Measurements from ENCODE around the gene PDZD2.

The PDZD2 gene

GRCh38 chr5:31860278-31860677, 221.3 kb downstream of the PDZD2 start:
- no peak overlapping the region for H3K4me2 ChIP-seq (ENCODE audit: low read length)
- no peak overlapping the region for H3K4me3 ChIP-seq (ENCODE audit: low read length)
- no peak overlapping the region for H3K27ac ChIP-seq (ENCODE audit: low read depth, low read length)
- H3K9me2 ChIP-seq (replicated peaks; ENCODE audit: control insufficient read depth, low read length) = no peaks in the 10 kb centered on the region
- H3K9me3 ChIP-seq (ENCODE audit: control insufficient read depth, insufficient read depth, low read length) = peaks cover 8% of the 10 kb centered on the region
- H3K4me1 ChIP-seq (ENCODE audit: control insufficient read depth, low read length) = no peaks in the 10 kb centered on the region
- no peaks in the 10 kb centered on the region for H3K79me2 ChIP-seq (ENCODE audit: control insufficient read depth, low read length)
- TF ChIP-seq CTCF (IDR thresholded peaks at IDR 0.05; ENCODE audit: low read depth, low read length, poor library complexity, severe bottlenecking) (no peak), EZH2phosphoT487 (IDR thresholded peaks at IDR 0.05; ENCODE audit: borderline replicate concordance, low read length) (no peak)
- no peaks in the 10 kb centered on the region for H3F3A ChIP-seq (ENCODE audit: control insufficient read depth, insufficient read depth)
- H3K27me3 ChIP-seq (ENCODE audit: control insufficient read depth, low read length) = peaks cover 9% of the 10 kb centered on the region
- H3K36me3 ChIP-seq (ENCODE audit: control insufficient read depth, low read length) = no peaks in the 10 kb centered on the region
- H4K20me1 ChIP-seq (ENCODE audit: control insufficient read depth, insufficient read depth, low read depth, low read length) = no peaks in the 10 kb centered on the region

DNA sequence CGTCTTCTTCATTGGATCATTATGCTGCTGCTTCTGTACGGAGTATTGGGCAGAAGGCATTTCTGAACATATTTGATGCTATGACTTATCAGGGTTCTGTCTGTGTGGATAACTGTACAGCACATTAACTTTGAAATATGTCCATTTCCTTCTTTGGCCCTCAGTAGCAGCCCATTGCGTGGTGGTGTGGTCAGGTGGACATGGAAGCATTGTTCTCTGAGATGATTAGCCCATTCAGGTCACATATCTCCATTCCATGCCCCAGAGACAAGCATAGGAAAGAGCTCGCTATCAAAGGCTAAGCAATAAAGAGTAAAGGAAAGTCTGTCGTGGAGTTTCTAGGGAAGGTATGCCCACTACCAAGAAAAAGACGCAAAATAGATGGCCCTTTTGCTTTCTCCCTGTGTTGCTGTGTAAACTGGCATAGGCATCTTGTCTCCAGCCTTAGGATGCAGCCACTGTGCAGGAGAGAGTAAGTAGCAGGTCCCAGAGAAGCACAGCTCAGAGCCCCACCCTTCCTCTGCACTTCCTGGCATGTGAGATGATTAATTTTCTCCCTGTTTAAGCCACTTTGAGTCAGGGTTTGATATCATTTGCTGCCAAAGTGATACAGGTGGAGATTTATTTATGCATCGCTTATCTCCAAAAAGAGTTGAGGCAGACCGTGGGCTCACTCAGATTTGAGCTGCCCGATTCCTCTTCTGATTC, 221.9 kb downstream of the PDZD2 start:
- H3F3A ChIP-seq (ENCODE audit: control insufficient read depth, insufficient read depth) = no peaks in the 10 kb centered on the region
- H3K9me3 ChIP-seq (ENCODE audit: control insufficient read depth, insufficient read depth, low read length) = peaks cover 8% of the 10 kb centered on the region
- H3K27ac ChIP-seq (ENCODE audit: low read depth, low read length) = no peak overlapping the region
- no peaks in the 10 kb centered on the region for H3K4me1 ChIP-seq (ENCODE audit: control insufficient read depth, low read length)
- no peaks in the 10 kb centered on the region for H3K79me2 ChIP-seq (ENCODE audit: control insufficient read depth, low read length)
- no peak overlapping the region for H3K4me3 ChIP-seq (ENCODE audit: low read length)
- no peaks in the 10 kb centered on the region for H3K36me3 ChIP-seq (ENCODE audit: control insufficient read depth, low read length)
- TF ChIP-seq EZH2phosphoT487 (IDR thresholded peaks at IDR 0.05; ENCODE audit: borderline replicate concordance, low read length) (no peak), CTCF (IDR thresholded peaks at IDR 0.05; ENCODE audit: low read depth, low read length, poor library complexity, severe bottlenecking) (no peak)
- no peaks in the 10 kb centered on the region for H3K9me2 ChIP-seq (replicated peaks; ENCODE audit: control insufficient read depth, low read length)
- H3K4me2 ChIP-seq (ENCODE audit: low read length) = no peak overlapping the region
- no peaks in the 10 kb centered on the region for H4K20me1 ChIP-seq (ENCODE audit: control insufficient read depth, insufficient read depth, low read depth, low read length)
- H3K27me3 ChIP-seq (ENCODE audit: control insufficient read depth, low read length) = peaks cover 3% of the 10 kb centered on the region

DNA sequence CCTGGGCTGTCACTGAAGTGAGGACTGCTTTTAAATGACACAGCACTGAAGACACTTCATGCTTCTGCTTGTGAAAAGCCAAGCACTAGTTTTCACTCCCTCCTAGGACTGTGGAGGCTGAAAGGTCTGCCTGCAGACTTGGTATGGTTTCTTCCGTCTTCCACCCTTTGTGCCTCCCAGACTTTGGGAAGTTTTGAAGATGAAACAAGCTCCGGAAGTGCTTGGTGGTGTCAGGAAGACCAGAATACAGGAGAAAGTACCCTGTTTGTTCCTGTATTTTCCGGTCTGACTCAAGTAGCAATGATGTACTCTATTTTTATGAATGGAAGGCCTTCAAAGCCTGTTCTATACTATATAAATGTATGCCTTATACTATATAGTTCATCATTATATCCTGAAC, 222.7 kb downstream of the PDZD2 start:
- Histone ChIP-seq H3K27me3 (ENCODE audit: control insufficient read depth, low read length) (no peaks in the 10 kb centered on the region), H3K36me3 (ENCODE audit: control insufficient read depth, low read length) (no peaks in the 10 kb centered on the region), H3K79me2 (ENCODE audit: control insufficient read depth, low read length) (no peaks in the 10 kb centered on the region), H3K9me2 (replicated peaks; ENCODE audit: control insufficient read depth, low read length) (no peaks in the 10 kb centered on the region), H4K20me1 (ENCODE audit: control insufficient read depth, insufficient read depth, low read depth, low read length) (no peaks in the 10 kb centered on the region), H3K9me3 (ENCODE audit: control insufficient read depth, insufficient read depth, low read length) (peaks cover 8% of the 10 kb centered on the region), H3F3A (ENCODE audit: control insufficient read depth, insufficient read depth) (no peaks in the 10 kb centered on the region), H3K4me2 (ENCODE audit: low read length) (no peak overlapping the region), H3K4me1 (ENCODE audit: control insufficient read depth, low read length) (no peaks in the 10 kb centered on the region), H3K4me3 (ENCODE audit: low read length) (no peak overlapping the region), H3K27ac (ENCODE audit: low read depth, low read length) (no peak overlapping the region)
- no peak for TF ChIP-seq EZH2phosphoT487 (IDR thresholded peaks at IDR 0.05; ENCODE audit: borderline replicate concordance, low read length)
- no peak for TF ChIP-seq CTCF (IDR thresholded peaks at IDR 0.05; ENCODE audit: low read depth, low read length, poor library complexity, severe bottlenecking)

Measured in DOHH2 (cell line).